Neural cell (in vitro differentiated cells): ENCODE measurements around the gene UGCG. TPM values are rescaled to one million over a fixed set of nuclear protein-coding genes. Genes with fewer than 3 reads are reported as not detected.

ENCODE experiments used
- H2AFZ ChIP-seq: fragments of 200-600, 300-800 bp; sonication (generic), shearing (Covaris generic); 2 replicates; pipeline ENCODE4 v1.6.0; 2014; ENCODE audit warnings: low read depth, mild to moderate bottlenecking, antibody characterized with exemption, low read length, moderate library complexity
- H3F3A ChIP-seq: fragments of 200-600 bp; shearing (Covaris generic); 2 replicates; pipeline ENCODE4 v1.6.1; 2016; ENCODE audit warnings: mild to moderate bottlenecking, moderate library complexity, mixed read lengths, antibody characterized with exemption, low read length; ENCODE audit not compliant: insufficient read depth, poor library complexity, severe bottlenecking
- H3K27ac ChIP-seq: fragments of 200-600, 300-800 bp; sonication (generic), shearing (Covaris generic); 2 replicates; pipeline ENCODE4 v1.5.1; 2014; ENCODE audit warnings: mild to moderate bottlenecking, low read length, moderate library complexity
- H3K27me3 ChIP-seq: fragments of 300-800, 200-600 bp; sonication (generic), shearing (Covaris generic); 2 replicates; pipeline ENCODE4 v1.6.0; 2014; ENCODE audit warnings: mild to moderate bottlenecking, low read depth, low read length, moderate library complexity; ENCODE audit not compliant: insufficient read depth
- H3K36me3 ChIP-seq: fragments of 300-800, 200-600 bp; sonication (generic), shearing (Covaris generic); 2 replicates; pipeline ENCODE4 v1.5.1; 2014; ENCODE audit warnings: mild to moderate bottlenecking, antibody characterized with exemption, low read length, moderate library complexity; ENCODE audit not compliant: insufficient read depth
- H3K4me2 ChIP-seq: fragments of 300-800, 200-600 bp; sonication (generic), shearing (Covaris generic); 2 replicates; pipeline ENCODE4 v1.6.0; 2014; ENCODE audit warnings: mild to moderate bottlenecking, low read length
- H3K4me3 ChIP-seq: fragments of 300-800, 200-600 bp; sonication (generic), shearing (Covaris generic); 2 replicates; pipeline ENCODE4 v1.5.1; 2014; ENCODE audit warnings: mild to moderate bottlenecking, low read length, moderate library complexity
- H3K79me2 ChIP-seq: fragments of 200-600 bp; shearing (Covaris generic); replicated peaks from 2 replicates; pipeline ENCODE4 v1.6.0; 2014; ENCODE audit warnings: mild to moderate bottlenecking, low read length, moderate library complexity; ENCODE audit not compliant: insufficient read depth
- H3K9ac ChIP-seq: fragments of 300-800, 200-600 bp; sonication (generic), shearing (Covaris generic); 2 replicates; pipeline ENCODE4 v1.6.1; 2016; ENCODE audit warnings: mild to moderate bottlenecking, low read length, mixed read lengths
- H3K9me2 ChIP-seq: fragments of 200-600 bp; shearing (Covaris generic); 2 replicates; pipeline ENCODE4 v1.6.1; 2016; ENCODE audit warnings: mild to moderate bottlenecking, low read length, mixed read lengths; ENCODE audit not compliant: insufficient read depth
- H3K9me3 ChIP-seq: fragments of 200-600, 300-800 bp; sonication (generic), shearing (Covaris generic); 2 replicates; pipeline ENCODE4 v1.6.1; 2016; ENCODE audit warnings: mild to moderate bottlenecking, mixed run types, low read length, moderate library complexity, mixed read lengths
- H4K20me1 ChIP-seq: fragments of 200-600 bp; shearing (Covaris generic); 2 replicates; pipeline ENCODE4 v1.6.1; 2016; ENCODE audit warnings: mild to moderate bottlenecking, mixed run types; ENCODE audit not compliant: insufficient read depth
- CTCF ChIP-seq: fragments of 450-650 bp; IDR thresholded peaks from 2 replicates; pipeline ENCODE4 v1.5.1; 2014; ENCODE audit warnings: antibody characterized with exemption, mild to moderate bottlenecking, moderate library complexity; ENCODE audit not compliant: poor library complexity, severe bottlenecking
- EP300 ChIP-seq: fragments of 450-650 bp; conservative IDR thresholded peaks from 2 replicates; pipeline ENCODE4 v1.6.1; 2014; ENCODE audit warnings: antibody characterized with exemption, mild to moderate bottlenecking, moderate library complexity; ENCODE audit not compliant: poor library complexity, severe bottlenecking
- EZH2 ChIP-seq: fragments of 200-600, 300-800 bp; shearing (Covaris generic), sonication (generic); IDR thresholded peaks from 2 replicates; pipeline ENCODE4 v1.6.1; 2014; ENCODE audit warnings: antibody characterized with exemption, low read length, borderline replicate concordance, mild to moderate bottlenecking; ENCODE audit not compliant: insufficient read depth, poor library complexity, severe bottlenecking
- MXI1 ChIP-seq: fragments of 450-650 bp; conservative IDR thresholded peaks from 2 replicates; pipeline ENCODE4 v1.6.1; 2014; ENCODE audit warnings: antibody characterized with exemption, mild to moderate bottlenecking; ENCODE audit not compliant: poor library complexity, severe bottlenecking
- POLR2AphosphoS5 ChIP-seq: IDR thresholded peaks from 2 replicates; pipeline ENCODE4 v1.6.1; 2012
- RAD21 ChIP-seq: fragments of 450-650 bp; conservative IDR thresholded peaks from 2 replicates; pipeline ENCODE4 v1.6.1; 2014; ENCODE audit warnings: antibody characterized with exemption, mild to moderate bottlenecking, moderate library complexity
- SMC3 ChIP-seq: fragments of 450-650 bp; conservative IDR thresholded peaks from 2 replicates; pipeline ENCODE4 v1.6.1; 2014; ENCODE audit warnings: antibody characterized with exemption, mild to moderate bottlenecking, moderate library complexity; ENCODE audit not compliant: poor library complexity
- TAF1 ChIP-seq: IDR thresholded peaks from 2 replicates; pipeline ENCODE4 v1.6.1; 2012; ENCODE audit warnings: low read depth
- polyA plus RNA-seq: library from polyadenylated mRNA; depleted of rRNA; stranded (reverse); fragments of >200 nt; gene quantifications from 2 replicates; pipeline ENCODE4 v1.2.3, GENCODE V29; 2014
- TF ChIP-seq, protein P1 (sequence below): IDR thresholded peaks from 2 replicates; pipeline ENCODE4 v1.6.1; 2012; ENCODE audit warnings: borderline replicate concordance

UGCG gene
- polyA plus RNA-seq, 1 donor from 2014 or later = 93.6 TPM

- no peak overlapping the region for H3K4me2 ChIP-seq
- no peak overlapping the region for H3K9ac ChIP-seq
- no peaks in the 10 kb centered on the region for H4K20me1 ChIP-seq
- no peak overlapping the region for H2AFZ ChIP-seq
- H3F3A ChIP-seq = no peaks in the 10 kb centered on the region
- no peaks in the 10 kb centered on the region for H3K27me3 ChIP-seq
- no peak overlapping the region for H3K4me3 ChIP-seq
- no peak overlapping the region for H3K27ac ChIP-seq
- TF ChIP-seq EP300 = no peak
- no peak for TF ChIP-seq MXI1
- no peak for TF ChIP-seq SMC3
- TF ChIP-seq EZH2 = no peak
- no peak for TF ChIP-seq RAD21
- TF ChIP-seq, protein P1, sequence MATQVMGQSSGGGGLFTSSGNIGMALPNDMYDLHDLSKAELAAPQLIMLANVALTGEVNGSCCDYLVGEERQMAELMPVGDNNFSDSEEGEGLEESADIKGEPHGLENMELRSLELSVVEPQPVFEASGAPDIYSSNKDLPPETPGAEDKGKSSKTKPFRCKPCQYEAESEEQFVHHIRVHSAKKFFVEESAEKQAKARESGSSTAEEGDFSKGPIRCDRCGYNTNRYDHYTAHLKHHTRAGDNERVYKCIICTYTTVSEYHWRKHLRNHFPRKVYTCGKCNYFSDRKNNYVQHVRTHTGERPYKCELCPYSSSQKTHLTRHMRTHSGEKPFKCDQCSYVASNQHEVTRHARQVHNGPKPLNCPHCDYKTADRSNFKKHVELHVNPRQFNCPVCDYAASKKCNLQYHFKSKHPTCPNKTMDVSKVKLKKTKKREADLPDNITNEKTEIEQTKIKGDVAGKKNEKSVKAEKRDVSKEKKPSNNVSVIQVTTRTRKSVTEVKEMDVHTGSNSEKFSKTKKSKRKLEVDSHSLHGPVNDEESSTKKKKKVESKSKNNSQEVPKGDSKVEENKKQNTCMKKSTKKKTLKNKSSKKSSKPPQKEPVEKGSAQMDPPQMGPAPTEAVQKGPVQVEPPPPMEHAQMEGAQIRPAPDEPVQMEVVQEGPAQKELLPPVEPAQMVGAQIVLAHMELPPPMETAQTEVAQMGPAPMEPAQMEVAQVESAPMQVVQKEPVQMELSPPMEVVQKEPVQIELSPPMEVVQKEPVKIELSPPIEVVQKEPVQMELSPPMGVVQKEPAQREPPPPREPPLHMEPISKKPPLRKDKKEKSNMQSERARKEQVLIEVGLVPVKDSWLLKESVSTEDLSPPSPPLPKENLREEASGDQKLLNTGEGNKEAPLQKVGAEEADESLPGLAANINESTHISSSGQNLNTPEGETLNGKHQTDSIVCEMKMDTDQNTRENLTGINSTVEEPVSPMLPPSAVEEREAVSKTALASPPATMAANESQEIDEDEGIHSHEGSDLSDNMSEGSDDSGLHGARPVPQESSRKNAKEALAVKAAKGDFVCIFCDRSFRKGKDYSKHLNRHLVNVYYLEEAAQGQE = no peak
- TF ChIP-seq CTCF = no peak
- no peak for TF ChIP-seq POLR2AphosphoS5
- no peak for TF ChIP-seq TAF1
- H3K9me2 ChIP-seq = no peaks in the 10 kb centered on the region
- no peaks in the 10 kb centered on the region for H3K79me2 ChIP-seq
- no peaks in the 10 kb centered on the region for H3K9me3 ChIP-seq
- no peaks in the 10 kb centered on the region for H3K36me3 ChIP-seq
These were observed 74.2 kb downstream of the UGCG start for GRCh38 chr9:111970827-111971226.

DNA sequence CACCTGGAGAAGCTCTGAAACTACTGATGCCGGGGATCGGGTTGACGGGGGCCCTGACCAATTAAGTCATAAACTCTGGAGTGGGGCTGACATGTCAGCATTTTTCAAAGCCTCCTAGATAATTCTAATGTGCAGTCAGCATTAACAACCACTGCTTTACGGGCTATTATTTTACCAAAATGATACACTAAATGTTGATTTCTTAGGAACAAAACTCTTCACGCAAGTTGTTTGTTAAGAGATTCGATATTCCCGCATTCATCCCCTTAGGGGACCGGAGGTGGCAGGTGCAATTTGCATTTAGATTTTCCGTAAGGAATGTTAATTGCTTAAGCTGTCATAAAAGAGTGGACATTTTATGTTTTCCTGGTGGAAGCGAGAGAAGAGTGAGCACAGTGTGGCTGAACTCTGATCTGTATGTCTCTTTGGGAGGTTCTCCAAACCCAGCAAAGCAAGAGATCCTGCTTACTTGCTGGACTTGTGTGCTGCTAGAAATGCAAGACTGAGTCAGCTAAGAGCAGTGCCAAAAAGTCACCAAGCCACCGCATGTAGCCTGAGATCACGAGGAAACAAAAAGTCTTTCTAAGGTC is 77.6 kb downstream of the UGCG start:
- H3K36me3 ChIP-seq = no peaks in the 10 kb centered on the region
- no peak overlapping the region for H3K4me2 ChIP-seq
- H3K27me3 ChIP-seq = no peaks in the 10 kb centered on the region
- H3K9me3 ChIP-seq = no peaks in the 10 kb centered on the region
- no peak overlapping the region for H3K9ac ChIP-seq
- H3K27ac ChIP-seq = no peak overlapping the region
- H3F3A ChIP-seq = no peaks in the 10 kb centered on the region
- TF ChIP-seq, protein P1 = no peak
- TF ChIP-seq EP300 = no peak
- no peak for TF ChIP-seq MXI1
- no peak for TF ChIP-seq EZH2
- no peak for TF ChIP-seq SMC3
- H2AFZ ChIP-seq = no peak overlapping the region
- H3K9me2 ChIP-seq = no peaks in the 10 kb centered on the region
- no peaks in the 10 kb centered on the region for H4K20me1 ChIP-seq
- no peak overlapping the region for H3K4me3 ChIP-seq
- no peaks in the 10 kb centered on the region for H3K79me2 ChIP-seq
